ENCODE data around the gene WTIP. TPM values are rescaled to one million over a fixed set of nuclear protein-coding genes. Genes with fewer than 3 reads are reported as not detected.
A peak's percentile ranks its signal among the peaks of the same experiment; 100 is the strongest.
"Not testable (repeated sequence)": the region's sequence is repeated elsewhere in the genome, so short reads cannot be mapped to it uniquely, and the experiment has no call there.

The WTIP gene
- total and polyA plus RNA-seq, 7 donors = 2.6 to 21.4 (median 2.9) TPM

- Histone ChIP-seq H3K9me3 (no peaks in the 10 kb centered on the region), H3K4me1 (peaks cover 56% of the 10 kb centered on the region), H3K27ac (peak overlapping the region; percentile 79), H3K4me3 (no peak overlapping the region), H3K27me3 (ENCODE audit: insufficient read depth in 3 of 3, low read length in 2 of 3) (no peaks in the 10 kb centered on the region), H3K36me3 (ENCODE audit: insufficient read depth in 1 of 2, low read depth in 1 of 2) (peaks cover 21 to 90% of the 10 kb centered on the region in 2 donors)
- ATAC-seq = peak in 2 of 4 donors; percentile 36
- DNase-seq = no peak
- 60 to 79% (median 63%) methylated on average over 5 of the region's 5 CpGs for WGBS, 3 donors
- intact Hi-C loops (cut with DNase I) = no loop called here
- TF ChIP-seq CTCF (IDR thresholded peaks at IDR 0.05) = no peak
Measured at GRCh38 chr19:34458677-34459076, 22.9 kb upstream of the WTIP start.

GRCh38 chr19:34459614-34460013, 21.9 kb upstream of the WTIP start:
- intact Hi-C loops (cut with DNase I) = no loop called here

GRCh38 chr19:34461375-34462100, 20.0 kb upstream of the WTIP start:
- peak overlapping the region; percentile 79 for H3K27ac ChIP-seq
- peak overlapping the region; percentile 19 for H3K4me3 ChIP-seq
- WGBS, 3 donors = 26 to 43% (median 42%) methylated on average over 5 of the region's 5 CpGs
- ATAC-seq (peak; percentile 76 to 85 (median 82)), DNase-seq (no peak)
- H3K36me3 ChIP-seq (ENCODE audit: insufficient read depth in 1 of 2, low read depth in 1 of 2) = peaks cover 25 to 92% of the 10 kb centered on the region in 2 donors
- no peaks in the 10 kb centered on the region for H3K9me3 ChIP-seq
- intact Hi-C loops (cut with DNase I) = no loop called here
- TF ChIP-seq CTCF (IDR thresholded peaks at IDR 0.05) = no peak
- no peaks in the 10 kb centered on the region for H3K27me3 ChIP-seq (ENCODE audit: insufficient read depth in 3 of 3, low read length in 2 of 3)
- peaks cover 56% of the 10 kb centered on the region for H3K4me1 ChIP-seq

More at GRCh38 chr19:34459614-34460013, 21.9 kb upstream of the WTIP start:
- Histone ChIP-seq H3K4me1 (peaks cover 56% of the 10 kb centered on the region), H3K36me3 (ENCODE audit: insufficient read depth in 1 of 2, low read depth in 1 of 2) (peaks cover 21 to 90% of the 10 kb centered on the region in 2 donors), H3K27me3 (ENCODE audit: insufficient read depth in 3 of 3, low read length in 2 of 3) (no peaks in the 10 kb centered on the region), H3K27ac (peak overlapping the region; percentile 79), H3K9me3 (no peaks in the 10 kb centered on the region), H3K4me3 (no peak overlapping the region)
- WGBS, 3 donors = 48 to 82% (median 61%) methylated on average over 2 of the region's 2 CpGs
- TF ChIP-seq CTCF (IDR thresholded peaks at IDR 0.05) = no peak
- ATAC-seq (no peak), DNase-seq (no peak)

- ATAC-seq; DNase-seq; intact Hi-C loops (cut with DNase I); H3K4me3 ChIP-seq; H3K9me3 ChIP-seq; H3K27ac ChIP-seq; H3K27me3 ChIP-seq (ENCODE audit: insufficient read depth in 3 of 3, low read length in 2 of 3): not testable (repeated sequence)
- Histone ChIP-seq H3K4me1 (peaks cover 34% of the 10 kb centered on the region), H3K36me3 (ENCODE audit: insufficient read depth in 1 of 2, low read depth in 1 of 2) (peaks cover 23 to 98% of the 10 kb centered on the region in 2 donors)
- WGBS, 3 donors = 79 to 93% (median 86%) methylated on average over 4 of the region's 4 CpGs
Measured at GRCh38 chr19:34464785-34465184, 16.8 kb upstream of the WTIP start.

- TF ChIP-seq CTCF (IDR thresholded peaks at IDR 0.05) = no peak
- Histone ChIP-seq H3K9me3 (no peaks in the 10 kb centered on the region), H3K4me1 (peaks cover 4% of the 10 kb centered on the region), H3K27ac (no peak overlapping the region), H3K36me3 (ENCODE audit: insufficient read depth in 1 of 2, low read depth in 1 of 2) (peaks cover 18 to 100% of the 10 kb centered on the region in 2 donors), H3K4me3 (no peak overlapping the region), H3K27me3 (ENCODE audit: insufficient read depth in 3 of 3, low read length in 2 of 3) (no peaks in the 10 kb centered on the region)
- ATAC-seq (peak in 3 of 4 donors; percentile 51 to 59 (median 53)), DNase-seq (no peak)
- intact Hi-C loops (cut with DNase I) = no loop called here
- 62 to 84% (median 74%) methylated on average over 1 of the region's 1 CpG for WGBS, 3 donors
Measured at GRCh38 chr19:34468409-34468808, 13.1 kb upstream of the WTIP start.

- WGBS, 3 donors = 84 to 91% (median 90%) methylated on average over 5 of the region's 5 CpGs
- H3K36me3 ChIP-seq (ENCODE audit: insufficient read depth in 1 of 2, low read depth in 1 of 2) = peaks cover 15 to 100% of the 10 kb centered on the region in 2 donors
- H3K9me3 ChIP-seq; DNase-seq; H3K4me1 ChIP-seq; H3K4me3 ChIP-seq; H3K27ac ChIP-seq; H3K27me3 ChIP-seq (ENCODE audit: insufficient read depth in 3 of 3, low read length in 2 of 3); ATAC-seq; intact Hi-C loops (cut with DNase I): not testable (repeated sequence)
Measured at GRCh38 chr19:34469026-34469425, 12.5 kb upstream of the WTIP start.

All from psoas muscle (tissue), 8 donors.